Thyroid gland (tissue), 4 donors: Measurements from ENCODE around the gene CLEC19A. TPM values are rescaled to one million over a fixed set of nuclear protein-coding genes. Genes with fewer than 3 reads are reported as not detected.

Experiments used
- DNase-seq, 2 donors: peaks; one replicate each; pipeline ENCODE4 v3.0.0-alpha.2; 2019
- H3K27ac ChIP-seq, 3 donors: fragments of 200-600 bp; sonication (generic); 1 replicate in 2 of 3; 2 replicates in 1 of 3; pipeline ENCODE4 v1.5.1; 2016 to 2019; ENCODE audit warnings: mild to moderate bottlenecking in 1 of 3, moderate library complexity in 1 of 3
- H3K27me3 ChIP-seq: fragments of 200-600 bp; sonication (generic); one replicate; pipeline ENCODE4 v1.5.1; 2019
- H3K36me3 ChIP-seq, 2 donors: fragments of 200-600 bp; sonication (generic); one replicate each; pipeline ENCODE4 v1.5.1; 2016 to 2019
- H3K4me1 ChIP-seq, 2 donors: fragments of 200-600 bp; sonication (generic); one replicate each; pipeline ENCODE4 v1.5.1; 2017 to 2019
- H3K4me3 ChIP-seq, 3 donors: fragments of 200-600 bp; sonication (generic); replicated peaks in 1 of 3; 1 replicate in 2 of 3; 2 replicates in 1 of 3; pipeline ENCODE4 v1.5.1; 2016; ENCODE audit warnings: mild to moderate bottlenecking in 1 of 3
- H3K9me3 ChIP-seq: fragments of 200-600 bp; sonication (generic); one replicate; pipeline ENCODE4 v1.5.1; 2017
- CTCF ChIP-seq, 6 experiments: fragments of 200-600 bp in 3 of 6; fragments of 450-650 bp in 3 of 6; sonication (generic) in 3 of 6; IDR thresholded peaks; one replicate each; pipeline ENCODE4 v1.5.1; 2016 to 2019; ENCODE audit warnings: antibody characterized with exemption in 6 of 6, mild to moderate bottlenecking in 2 of 6, inconsistent platforms in 1 of 6, moderate library complexity in 1 of 6
- POLR2A ChIP-seq, 2 donors: fragments of 450-650 bp; IDR thresholded peaks; one replicate each; pipeline ENCODE4 v1.6.1; 2017; ENCODE audit warnings: antibody characterized with exemption in 2 of 2, mild to moderate bottlenecking in 2 of 2, moderate library complexity in 1 of 2
- WGBS, 2 donors: methylation state at CpG; one replicate each; pipeline ENCODE4 v1.1.5; 2017; 5-methylcytosine and 5-hydroxymethylcytosine counted together
- intact Hi-C: fragments of 100-400 bp; cut with DNase I; formaldehyde crosslinking; loops from one replicate; pipeline ENCODE4 v1.15.1; 2023
- total RNA-seq, 4 donors: library from RNA; depleted of rRNA; stranded (reverse); fragments of >200 nt; gene quantifications; one replicate each; pipeline ENCODE4 v1.2.3, GENCODE V29; 2016

Gene CLEC19A
- total RNA-seq, 4 donors from 2014 or later, result not detected

GRCh38 chr16:19269098-19269497 lies 16.4 kb upstream of the CLEC19A start:
- Histone ChIP-seq H3K27me3 (no peaks in the 10 kb centered on the region), H3K4me3 (no peak overlapping the region), H3K4me1 (no peaks in the 10 kb centered on the region), H3K9me3 (no peaks in the 10 kb centered on the region), H3K27ac (no peak overlapping the region), H3K36me3 (peaks cover 0 to 5% of the 10 kb centered on the region in 2 donors)
- intact Hi-C loops, result no loop called here
- DNase-seq, result no peak
- 80 to 84% methylated on average over 2 of the region's 2 CpGs for WGBS, 2 donors
- TF ChIP-seq CTCF (IDR thresholded peaks at IDR 0.05) (no peak), POLR2A (IDR thresholded peaks at IDR 0.05) (no peak)

- no peak for DNase-seq
- intact Hi-C loops, result no loop called here
- no peak overlapping the region for H3K27ac ChIP-seq
- H3K27me3 ChIP-seq, result no peaks in the 10 kb centered on the region
- WGBS, 2 donors, result 57 to 86% methylated on average over 1 of the region's 1 CpG
- no peak overlapping the region for H3K4me3 ChIP-seq
- H3K36me3 ChIP-seq, result no peaks in the 10 kb centered on the region
- TF ChIP-seq CTCF (IDR thresholded peaks at IDR 0.05), result no peak
- no peak for TF ChIP-seq POLR2A (IDR thresholded peaks at IDR 0.05)
- no peaks in the 10 kb centered on the region for H3K9me3 ChIP-seq
- no peaks in the 10 kb centered on the region for H3K4me1 ChIP-seq
These were observed 11.2 kb upstream of the CLEC19A start for GRCh38 chr16:19274165-19274797.

- no peak for TF ChIP-seq CTCF (IDR thresholded peaks at IDR 0.05)
- TF ChIP-seq POLR2A (IDR thresholded peaks at IDR 0.05), result no peak
- no peak for DNase-seq
- H3K36me3 ChIP-seq, result no peaks in the 10 kb centered on the region
- 84 to 96% methylated on average over 2 of the region's 2 CpGs for WGBS, 2 donors
- no peaks in the 10 kb centered on the region for H3K27me3 ChIP-seq
- intact Hi-C loops, result no loop called here
- H3K27ac ChIP-seq, result no peak overlapping the region
- no peaks in the 10 kb centered on the region for H3K9me3 ChIP-seq
- no peak overlapping the region for H3K4me3 ChIP-seq
- H3K4me1 ChIP-seq, result no peaks in the 10 kb centered on the region
These were observed 7.1 kb upstream of the CLEC19A start for GRCh38 chr16:19278403-19278802.

- Histone ChIP-seq H3K9me3 (no peaks in the 10 kb centered on the region), H3K27me3 (no peaks in the 10 kb centered on the region), H3K4me1 (no peaks in the 10 kb centered on the region), H3K36me3 (no peaks in the 10 kb centered on the region), H3K4me3 (no peak overlapping the region), H3K27ac (no peak overlapping the region)
- WGBS, 2 donors, result 85 to 95% methylated on average over 2 of the region's 2 CpGs
- intact Hi-C loops, result no loop called here
- DNase-seq, result no peak
- no peak for TF ChIP-seq POLR2A (IDR thresholded peaks at IDR 0.05)
- no peak for TF ChIP-seq CTCF (IDR thresholded peaks at IDR 0.05)
These were observed 4.3 kb upstream of the CLEC19A start for GRCh38 chr16:19281246-19281645.

- Histone ChIP-seq H3K4me1 (no peaks in the 10 kb centered on the region), H3K27me3 (no peaks in the 10 kb centered on the region), H3K9me3 (no peaks in the 10 kb centered on the region), H3K27ac (no peak overlapping the region), H3K4me3 (no peak overlapping the region), H3K36me3 (no peaks in the 10 kb centered on the region)
- TF ChIP-seq POLR2A (IDR thresholded peaks at IDR 0.05) (no peak), CTCF (IDR thresholded peaks at IDR 0.05) (no peak)
- no peak for DNase-seq
- 81 to 84% methylated on average over 3 of the region's 3 CpGs for WGBS, 2 donors
- intact Hi-C loops, result no loop called here
These were observed 3.4 kb upstream of the CLEC19A start for GRCh38 chr16:19282101-19282500.
